CD4-positive, alpha-beta T cell (primary cell): ENCODE results near the gene SLC22A7. TPM values are rescaled to one million over a fixed set of nuclear protein-coding genes. Genes with fewer than 3 reads are reported as not detected.

Experiments used
- ATAC-seq: fragments of 200-7000 bp; cut with Tn5 transposase; one replicate; pipeline ENCODE4 v1.10.0; 2022; ENCODE audit warnings: mild to moderate bottlenecking; ENCODE audit not compliant: poor library complexity
- CTCF ChIA-PET: fragments of 350-600 bp; sonication (Branson Sonifier 250); formaldehyde crosslinking; loops from one replicate; lab custom pipeline; 2021; ENCODE audit warnings: antibody characterized with exemption, inconsistent platforms; lab: Charles Lee
- POLR2A ChIA-PET: fragments of 350-600 bp; sonication (Branson Sonifier 250); formaldehyde crosslinking; loops from one replicate; lab custom pipeline; 2021; ENCODE audit warnings: antibody characterized with exemption, inconsistent platforms; lab: Charles Lee
- DNase-seq, 14 experiments: peaks; one replicate each; pipeline ENCODE4 v3.0.0-alpha.2; 2013 to 2020; ENCODE audit warnings: mixed read lengths in 2 of 14
- H3K27ac ChIP-seq, 2 donors: one replicate each; pipeline versions ENCODE4 v1.5.1 to v1.7.0; 2013; ENCODE audit warnings: low read length in 2 of 2, low read depth in 1 of 2, mild to moderate bottlenecking in 1 of 2
- H3K27me3 ChIP-seq, 2 experiments: 1 replicate in 1 of 2; 2 replicates in 1 of 2; pipeline versions ENCODE4 v1.6.1 to v1.7.0; 2013; ENCODE audit warnings: low read length in 2 of 2, control low read depth in 1 of 2, mild to moderate bottlenecking in 1 of 2, moderate library complexity in 1 of 2; ENCODE audit not compliant: insufficient read depth in 2 of 2, control insufficient read depth in 1 of 2
- H3K36me3 ChIP-seq: one replicate; pipeline ENCODE4 v1.6.1; 2013; ENCODE audit warnings: low read length, control low read depth; ENCODE audit not compliant: insufficient read depth
- H3K4me1 ChIP-seq: one replicate; pipeline ENCODE4 v1.6.1; 2013; ENCODE audit warnings: low read length, control low read depth; ENCODE audit not compliant: insufficient read depth
- H3K4me3 ChIP-seq: one replicate; pipeline ENCODE4 v1.5.1; 2013; ENCODE audit warnings: mild to moderate bottlenecking, low read length, moderate library complexity
- H3K9me3 ChIP-seq, 2 experiments: 1 replicate in 1 of 2; 2 replicates in 1 of 2; pipeline versions ENCODE4 v1.6.1 to v1.7.0; 2013; ENCODE audit warnings: low read length in 2 of 2, mild to moderate bottlenecking in 2 of 2, control low read depth in 1 of 2, moderate library complexity in 1 of 2; ENCODE audit not compliant: control insufficient read depth in 1 of 2, insufficient read depth in 1 of 2
- H3K27ac Mint-ChIP-seq: one replicate; pipeline ENCODE4 v1.8.0; 2020; ENCODE audit warnings: mixed read lengths
- H3K27me3 Mint-ChIP-seq: one replicate; pipeline ENCODE4 v1.8.0; 2021; ENCODE audit warnings: mixed read lengths
- H3K36me3 Mint-ChIP-seq: one replicate; pipeline ENCODE4 v1.8.0; 2021; ENCODE audit warnings: low read depth, mixed read lengths
- H3K4me1 Mint-ChIP-seq: one replicate; pipeline ENCODE4 v1.8.0; 2021; ENCODE audit warnings: low read depth, mixed read lengths
- H3K4me3 Mint-ChIP-seq: one replicate; pipeline ENCODE4 v1.8.0; 2020; ENCODE audit warnings: mild to moderate bottlenecking, mixed read lengths
- H3K9me3 Mint-ChIP-seq: one replicate; pipeline ENCODE4 v1.8.0; 2020; ENCODE audit warnings: mixed read lengths
- intact Hi-C, 2 experiments: fragments of 100-400 bp; cut with DNase I in 1 of 2; cut with micrococcal nuclease in 1 of 2; formaldehyde crosslinking; loops; one replicate each; pipeline versions ENCODE4 v1.15.1 to v1.9.0; 2023 to 2025; cut with DNase I, micrococcal nuclease
- total RNA-seq, 174 experiments: library from RNA in 2 of 174; stranded (reverse) in 2 of 174; gene quantifications; one replicate each; pipeline ENCODE4 v1.2.3 and lab custom pipeline; 2021 to 2026
- TF ChIP-seq, protein P1 (sequence below): fragments of 200-600 bp; IDR thresholded peaks from one replicate; pipeline ENCODE4 v1.8.0; 2022; ENCODE audit warnings: antibody characterized with exemption, mild to moderate bottlenecking

The SLC22A7 gene
- total RNA-seq, 2 experiments from 2014 or later: not detected

DNA sequence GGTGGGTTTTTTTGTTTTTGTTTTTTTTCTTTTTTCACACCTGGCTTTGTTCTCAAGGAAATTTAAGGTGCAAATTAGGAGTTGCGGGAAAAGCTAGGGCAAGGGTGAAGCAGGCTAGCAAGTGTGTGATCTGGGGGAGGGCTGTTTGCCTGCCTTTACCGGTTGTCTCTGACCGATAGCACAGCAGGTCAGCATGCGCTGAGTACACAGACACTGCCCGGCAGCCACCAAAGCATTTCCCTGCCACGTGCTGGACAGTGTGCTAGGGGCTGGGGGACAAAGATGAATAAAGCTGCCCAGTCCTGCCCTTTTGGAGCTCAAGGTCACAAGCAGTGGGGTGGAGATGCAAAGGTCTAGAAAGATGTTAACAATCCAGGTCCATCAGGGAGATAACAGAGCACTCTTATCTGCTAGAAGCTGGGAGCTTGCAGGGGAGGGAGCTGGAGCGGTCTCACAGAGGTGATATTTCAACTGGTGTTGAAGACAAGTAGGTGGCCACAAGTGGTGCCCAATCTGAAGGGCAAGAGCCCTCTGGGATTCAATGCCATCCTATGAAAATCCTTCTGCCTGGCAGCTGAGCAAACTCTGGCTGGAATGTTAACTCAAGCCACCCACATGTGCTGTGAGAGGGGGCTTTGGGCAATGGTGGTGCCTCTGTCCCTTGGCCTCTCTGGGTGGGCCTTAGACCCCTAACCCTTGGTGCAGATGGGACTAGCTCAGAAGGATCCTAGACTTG lies 30.3 kb upstream of the SLC22A7 start:
- ChIA-PET POLR2A (interaction anchor here (1.1 kb wide), 1 partner anchor 116 kb away, joined by 3 read pairs; no protein-coding TSS in a partner anchor), CTCF (interaction anchor here (1.0 kb wide), 1 partner anchor 9 kb away, joined by 3 read pairs; no protein-coding TSS in a partner anchor)
- Mint-ChIP-seq H3K27me3 (peaks cover 9% of the 10 kb centered on the region), H3K4me1 (peaks cover 13% of the 10 kb centered on the region), H3K4me3 (peak overlapping the region; percentile 54), H3K27ac (no peak overlapping the region), H3K36me3 (no peaks in the 10 kb centered on the region), H3K9me3 (no peaks in the 10 kb centered on the region)
- Histone ChIP-seq H3K4me3 (no peak overlapping the region), H3K27me3 (peaks cover 0 to 2% of the 10 kb centered on the region in 2 experiments), H3K9me3 (no peaks in the 10 kb centered on the region), H3K4me1 (peaks cover 18% of the 10 kb centered on the region), H3K27ac (no peak overlapping the region), H3K36me3 (no peaks in the 10 kb centered on the region)
- intact Hi-C loops: loop anchor here in 1 of 2 experiments (5.0 kb wide), 1 partner anchor 70 kb away; no protein-coding TSS in a partner anchor
- ATAC-seq (no peak), DNase-seq (no peak)
- TF ChIP-seq, protein P1, sequence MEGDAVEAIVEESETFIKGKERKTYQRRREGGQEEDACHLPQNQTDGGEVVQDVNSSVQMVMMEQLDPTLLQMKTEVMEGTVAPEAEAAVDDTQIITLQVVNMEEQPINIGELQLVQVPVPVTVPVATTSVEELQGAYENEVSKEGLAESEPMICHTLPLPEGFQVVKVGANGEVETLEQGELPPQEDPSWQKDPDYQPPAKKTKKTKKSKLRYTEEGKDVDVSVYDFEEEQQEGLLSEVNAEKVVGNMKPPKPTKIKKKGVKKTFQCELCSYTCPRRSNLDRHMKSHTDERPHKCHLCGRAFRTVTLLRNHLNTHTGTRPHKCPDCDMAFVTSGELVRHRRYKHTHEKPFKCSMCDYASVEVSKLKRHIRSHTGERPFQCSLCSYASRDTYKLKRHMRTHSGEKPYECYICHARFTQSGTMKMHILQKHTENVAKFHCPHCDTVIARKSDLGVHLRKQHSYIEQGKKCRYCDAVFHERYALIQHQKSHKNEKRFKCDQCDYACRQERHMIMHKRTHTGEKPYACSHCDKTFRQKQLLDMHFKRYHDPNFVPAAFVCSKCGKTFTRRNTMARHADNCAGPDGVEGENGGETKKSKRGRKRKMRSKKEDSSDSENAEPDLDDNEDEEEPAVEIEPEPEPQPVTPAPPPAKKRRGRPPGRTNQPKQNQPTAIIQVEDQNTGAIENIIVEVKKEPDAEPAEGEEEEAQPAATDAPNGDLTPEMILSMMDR: no peak

DNA sequence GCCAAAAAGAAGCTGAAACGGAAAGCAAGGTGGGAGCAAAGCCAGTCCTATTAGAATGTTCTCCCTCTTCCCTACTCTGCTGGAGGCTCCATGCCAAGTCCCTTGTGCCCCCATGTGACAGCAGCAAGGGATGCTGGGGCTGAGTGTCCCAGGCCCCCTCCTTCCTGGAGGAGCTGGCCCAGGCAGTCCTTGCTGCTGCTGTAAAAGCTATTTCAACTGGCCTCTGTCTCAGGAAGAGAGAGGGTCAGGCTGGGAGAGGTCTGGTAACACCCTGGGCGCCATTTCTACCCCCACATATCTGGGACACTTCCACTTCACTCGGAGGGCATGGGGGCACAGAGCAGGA lies 29.7 kb upstream of the SLC22A7 start:
- DNase-seq (no peak), ATAC-seq (no peak)
- Histone ChIP-seq H3K4me3 (no peak overlapping the region), H3K27me3 (peaks cover 0 to 2% of the 10 kb centered on the region in 2 experiments), H3K4me1 (peaks cover 18% of the 10 kb centered on the region), H3K9me3 (no peaks in the 10 kb centered on the region), H3K36me3 (no peaks in the 10 kb centered on the region), H3K27ac (no peak overlapping the region)
- no peak overlapping the region for H3K4me3 Mint-ChIP-seq
- H3K9me3 Mint-ChIP-seq: no peaks in the 10 kb centered on the region
- intact Hi-C loops: loop anchor here in 1 of 2 experiments (5.0 kb wide), 1 partner anchor 69 kb away; no protein-coding TSS in a partner anchor
- ChIA-PET CTCF (interaction anchor here (1.0 to 1.2 kb wide), 3 partner anchors 8 to 130 kb away, joined by 3 read pairs; partner anchors contain the start of gene DNPH1), POLR2A (interaction anchor here (1.1 kb wide), 1 partner anchor 115 kb away, joined by 3 read pairs; no protein-coding TSS in a partner anchor)
- peaks cover 9% of the 10 kb centered on the region for H3K27me3 Mint-ChIP-seq
- peaks cover 13% of the 10 kb centered on the region for H3K4me1 Mint-ChIP-seq
- no peaks in the 10 kb centered on the region for H3K36me3 Mint-ChIP-seq
- TF ChIP-seq, protein P1: no peak
- H3K27ac Mint-ChIP-seq: no peak overlapping the region

DNA sequence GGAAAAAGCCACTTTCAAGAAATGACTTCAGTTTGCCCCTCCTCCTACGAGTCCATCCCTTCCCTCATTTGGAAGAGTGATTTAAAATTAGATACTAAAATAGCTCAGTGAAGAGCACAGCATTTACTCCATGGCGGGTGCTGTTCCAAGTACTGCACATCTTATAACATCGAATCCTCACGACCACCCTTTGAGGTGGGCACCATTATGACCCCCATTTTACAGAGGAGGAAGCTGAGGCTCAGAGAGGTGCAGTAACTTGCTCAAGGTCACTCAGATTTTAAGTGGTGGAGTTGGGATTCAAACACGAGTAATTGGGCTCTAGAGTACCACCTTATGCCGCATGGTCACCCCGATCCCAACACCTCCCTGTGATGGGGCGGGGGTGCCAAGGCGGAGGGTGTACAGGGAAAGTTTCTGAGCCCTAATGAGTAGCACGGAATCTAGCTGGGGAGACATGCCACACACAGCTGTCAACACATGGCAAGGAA lies 29.2 kb upstream of the SLC22A7 start:
- Mint-ChIP-seq H3K4me3 (peak overlapping the region; percentile 62), H3K36me3 (no peaks in the 10 kb centered on the region), H3K27ac (no peak overlapping the region), H3K4me1 (peaks cover 14% of the 10 kb centered on the region), H3K27me3 (peaks cover 10% of the 10 kb centered on the region), H3K9me3 (no peaks in the 10 kb centered on the region)
- Histone ChIP-seq H3K36me3 (no peaks in the 10 kb centered on the region), H3K27me3 (peaks cover 0 to 2% of the 10 kb centered on the region in 2 experiments), H3K4me1 (peaks cover 15% of the 10 kb centered on the region), H3K27ac (no peak overlapping the region), H3K9me3 (no peaks in the 10 kb centered on the region), H3K4me3 (no peak overlapping the region)
- ChIA-PET CTCF (interaction anchor here (1.0 to 1.2 kb wide), 3 partner anchors 7 to 129 kb away, joined by 3 read pairs; partner anchors contain the start of gene DNPH1), POLR2A (interaction anchor here (1.1 to 1.6 kb wide), 2 partner anchors 101 to 115 kb away, joined by 3 to 5 read pairs; partner anchors contain the start of gene ZNF318)
- TF ChIP-seq, protein P1: no peak
- DNase-seq (no peak), ATAC-seq (no peak)
- intact Hi-C loops: loop anchor here in 1 of 2 experiments (5.0 kb wide), 1 partner anchor 68 kb away; no protein-coding TSS in a partner anchor
